ACHN (cell line): ENCODE data around the gene SACM1L.
"Not testable (repeated sequence)": the region's sequence is repeated elsewhere in the genome, so short reads cannot be mapped to it uniquely, and the experiment has no call there.

ENCODE experiments used
- DNase-seq: peaks from one replicate; pipeline ENCODE4 v3.0.0-alpha.2; 2015
- in situ Hi-C: cut with HindIII; loops from 2 replicates; pipeline ENCODE4 v1.10.0; 2017; ENCODE audit warnings: low sequenced_read_pairs, low pct_ligation_motif_present, low pct_unique_long_range_greater_than_20kb

The SACM1L gene

DNA sequence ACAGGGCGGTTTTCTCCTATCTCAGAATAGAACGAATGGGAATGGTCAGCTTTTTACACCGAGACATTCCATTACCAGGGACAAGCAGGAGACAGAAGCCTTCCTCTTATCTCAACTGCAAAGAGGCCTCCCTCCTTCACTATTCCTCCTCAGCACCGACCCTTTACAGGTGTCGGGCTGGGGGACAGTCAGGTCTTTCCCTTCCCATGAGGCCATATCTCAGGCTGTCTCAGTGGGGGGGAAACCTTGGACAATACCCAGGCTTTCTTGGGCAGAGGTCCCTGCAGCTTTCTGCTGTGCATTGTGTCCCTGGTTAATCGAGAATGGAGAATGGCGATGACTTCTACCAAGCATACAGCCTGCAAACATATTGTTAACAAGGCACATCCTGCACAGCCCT, 67.9 kb downstream of the SACM1L start:
- in situ Hi-C loops, DNase-seq: not testable (repeated sequence)

DNA sequence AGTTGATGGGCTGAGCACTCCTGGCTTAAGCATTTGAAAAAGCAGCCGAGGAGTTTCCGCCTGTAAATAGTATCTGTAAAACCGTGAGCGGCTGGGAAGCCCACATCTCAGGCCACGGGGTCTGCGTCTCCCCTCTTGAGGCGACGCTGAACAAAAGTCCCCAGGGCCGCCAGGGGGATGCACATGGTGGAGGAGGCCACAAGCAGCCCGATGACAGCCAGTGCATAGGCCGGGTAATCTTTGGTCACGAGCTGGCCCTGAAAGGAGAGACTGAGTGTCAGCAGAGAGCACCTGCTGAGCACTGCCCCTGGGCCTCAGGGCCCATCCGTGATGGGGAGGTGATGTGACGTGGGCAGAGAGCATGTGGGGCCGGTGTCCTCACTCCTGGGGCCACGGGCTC, 69.7 kb downstream of the SACM1L start:
- in situ Hi-C loops: no loop called here
- DNase-seq: no peak

DNA sequence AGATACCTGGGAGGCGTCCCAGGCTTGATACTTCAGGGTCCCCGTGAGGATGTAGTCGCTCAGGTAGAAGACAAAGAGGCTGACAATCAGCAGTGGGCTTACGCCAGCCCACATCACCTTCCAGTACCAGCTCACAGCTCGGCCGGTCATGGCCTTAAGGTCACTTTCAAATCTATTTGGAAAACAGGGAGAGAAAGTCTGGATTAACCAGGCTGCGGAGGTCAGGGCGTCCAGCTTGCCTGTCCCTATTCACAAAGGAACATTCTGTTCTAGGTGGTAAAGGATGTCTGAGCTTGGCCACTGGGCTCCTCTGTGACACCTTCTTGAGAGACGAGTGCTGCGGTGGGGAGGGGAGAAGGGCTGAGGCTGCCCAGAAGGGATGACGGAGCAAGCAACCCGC, 70.7 kb downstream of the SACM1L start:
- no peak for DNase-seq
- in situ Hi-C loops: no loop called here

DNA sequence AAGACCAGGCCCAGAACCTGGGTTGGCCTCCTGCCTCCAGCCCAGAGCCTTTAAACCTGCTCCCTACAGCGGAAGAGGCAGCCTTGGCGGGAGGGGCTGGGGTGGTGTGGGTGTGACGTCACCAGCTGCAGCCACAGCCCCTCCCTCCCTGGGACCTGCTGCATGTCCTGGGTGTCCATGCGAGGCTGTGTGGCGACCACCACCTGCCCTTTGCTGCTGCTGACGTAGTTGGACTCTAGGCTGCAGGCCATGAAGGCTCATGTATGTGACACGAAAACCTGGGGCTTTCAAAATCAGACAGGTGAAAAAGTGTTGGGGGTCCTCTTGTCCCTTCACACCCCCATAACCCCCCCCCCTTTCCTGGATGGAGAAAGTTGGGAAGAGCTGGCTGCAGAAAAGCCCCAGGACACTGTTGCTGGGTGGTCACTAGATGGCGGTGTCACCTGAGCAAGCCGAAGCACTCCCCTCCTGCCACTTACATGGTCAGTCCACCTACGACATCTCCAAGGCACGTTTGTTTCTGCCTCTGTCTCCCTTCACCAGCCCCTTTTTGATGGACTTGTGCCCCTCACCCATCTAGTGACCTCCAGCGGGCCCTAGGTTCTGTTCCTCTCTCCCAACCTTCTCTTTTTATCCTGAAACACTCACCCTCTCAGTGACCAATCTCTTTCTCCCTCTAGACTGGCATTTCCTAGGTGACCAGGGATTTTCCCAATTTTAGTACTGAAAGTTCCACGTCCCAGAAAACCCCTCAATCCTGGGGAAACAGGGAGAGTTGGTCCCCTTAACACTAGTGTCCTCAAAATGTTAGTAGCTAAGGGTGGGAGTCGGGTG, 71.9 kb downstream of the SACM1L start:
- in situ Hi-C loops: no loop called here
- peak; percentile 47 for DNase-seq

DNA sequence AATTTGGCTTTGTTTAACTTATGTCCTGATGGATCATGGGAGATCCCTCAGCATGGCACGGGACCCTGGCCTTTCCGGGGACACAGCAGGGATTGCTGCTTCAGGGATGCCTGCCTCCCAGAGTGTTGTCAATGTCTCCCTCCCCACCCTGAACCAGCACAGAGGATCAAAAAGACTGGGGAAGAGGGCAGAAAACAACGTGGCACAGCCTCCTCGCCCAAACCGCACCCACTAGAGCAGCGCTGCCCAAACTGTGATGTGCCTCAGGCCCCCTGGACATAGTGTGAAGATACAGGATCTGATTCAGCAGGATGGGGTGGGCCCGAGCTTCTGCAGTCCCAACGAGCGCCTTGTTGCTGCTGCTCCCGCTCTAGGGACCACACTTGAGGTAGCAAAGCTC, 72.6 kb downstream of the SACM1L start:
- no peak for DNase-seq
- in situ Hi-C loops: no loop called here

DNA sequence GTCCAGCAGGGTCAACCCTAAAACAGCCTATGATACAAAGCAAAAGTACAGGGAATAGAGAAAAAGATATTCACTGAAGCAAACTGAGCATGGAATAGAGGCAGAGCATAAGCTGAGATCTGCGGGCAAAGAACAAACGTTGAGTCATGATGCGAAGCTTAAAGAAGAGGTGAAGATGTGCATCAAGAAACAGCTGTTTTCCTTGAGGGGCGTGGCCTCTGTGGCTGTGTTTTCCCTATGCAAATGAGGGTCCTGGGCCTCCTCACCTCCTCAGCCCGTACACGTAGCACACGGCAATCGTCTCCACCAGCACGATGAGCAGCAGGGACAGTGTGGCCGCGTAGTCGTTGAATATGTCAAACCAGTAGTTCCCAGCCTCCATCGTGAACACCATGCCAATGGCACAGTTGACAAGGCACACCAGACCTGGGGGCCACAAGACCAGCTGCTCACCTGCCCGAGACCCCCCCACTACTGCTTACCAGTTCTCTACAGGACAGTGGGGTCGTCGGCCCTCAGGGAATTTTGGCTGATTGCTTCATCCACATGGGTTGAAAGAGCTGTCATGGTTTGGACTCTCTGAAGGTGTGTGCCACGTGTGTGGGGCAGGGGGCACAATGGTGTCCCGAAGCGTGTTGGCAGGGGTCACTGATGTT, 73.6 kb downstream of the SACM1L start:
- in situ Hi-C loops: no loop called here
- DNase-seq: no peak

DNA sequence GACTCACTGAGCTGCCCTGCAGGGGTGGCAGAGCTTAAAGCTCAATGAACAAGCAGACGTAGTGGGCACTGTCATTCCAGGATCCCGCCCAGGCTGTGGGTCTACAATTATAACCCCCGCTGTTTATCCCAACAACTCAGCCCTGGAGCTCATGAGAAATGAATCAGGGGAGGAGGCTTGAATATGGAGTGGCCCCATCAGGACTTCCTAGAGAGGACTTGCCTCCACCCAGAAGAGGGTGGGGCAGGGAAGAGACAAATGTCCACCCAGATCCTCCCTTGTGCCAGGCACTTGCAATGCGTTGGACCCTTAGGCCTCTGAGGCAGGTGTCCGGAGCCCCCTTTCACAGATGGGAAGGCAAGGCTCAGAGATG, 74.1 kb downstream of the SACM1L start:
- in situ Hi-C loops: no loop called here
- no peak for DNase-seq

DNA sequence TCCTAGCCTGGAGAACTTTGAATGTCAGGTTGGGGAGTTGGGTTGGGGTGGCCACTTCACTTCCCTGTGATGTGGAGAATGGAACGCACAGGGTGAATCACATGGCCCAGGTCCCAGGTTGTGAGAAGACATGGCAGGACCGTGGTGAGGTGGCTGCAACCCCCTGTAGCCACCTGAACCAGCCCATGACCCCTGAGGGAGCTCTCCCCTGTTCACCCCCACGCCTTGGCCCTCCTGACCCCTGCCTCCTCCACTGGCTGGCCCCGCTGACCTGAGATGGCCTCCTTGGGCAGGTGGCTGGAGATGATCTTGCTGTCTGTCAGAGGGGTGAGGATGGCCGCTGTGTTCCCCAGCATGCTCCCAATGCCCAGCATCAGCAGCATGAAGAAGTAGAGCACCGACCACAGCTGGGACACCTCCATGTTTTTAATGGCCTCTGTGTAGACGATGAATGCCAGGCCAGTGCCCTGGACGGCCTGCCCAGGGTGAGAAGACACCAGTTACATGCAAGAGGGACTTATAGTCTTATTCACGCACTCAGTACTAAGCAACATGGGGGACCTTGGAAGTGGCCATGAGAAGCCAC, 76.2 kb downstream of the SACM1L start:
- in situ Hi-C loops: no loop called here
- no peak for DNase-seq

DNA sequence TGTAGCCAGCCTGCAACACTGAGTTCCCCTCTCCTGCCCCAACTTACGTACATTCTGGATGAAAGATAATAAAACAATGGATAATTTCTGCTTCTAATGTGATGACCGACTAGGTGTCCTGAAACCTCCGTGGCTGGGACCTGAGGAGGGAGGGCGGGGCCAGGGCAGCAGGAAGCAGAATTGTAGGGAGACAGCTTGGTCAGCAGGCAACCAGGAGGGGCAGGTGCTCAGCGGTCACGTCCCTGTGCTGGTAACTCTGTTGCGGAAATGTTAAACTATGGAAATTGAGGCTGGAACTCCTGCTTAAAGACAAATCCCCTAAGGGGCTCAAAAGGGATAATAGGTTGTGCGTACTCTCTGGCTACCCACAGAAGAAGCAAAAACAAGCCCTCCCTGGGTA, 76.8 kb downstream of the SACM1L start:
- in situ Hi-C loops: no loop called here
- DNase-seq: no peak

DNA sequence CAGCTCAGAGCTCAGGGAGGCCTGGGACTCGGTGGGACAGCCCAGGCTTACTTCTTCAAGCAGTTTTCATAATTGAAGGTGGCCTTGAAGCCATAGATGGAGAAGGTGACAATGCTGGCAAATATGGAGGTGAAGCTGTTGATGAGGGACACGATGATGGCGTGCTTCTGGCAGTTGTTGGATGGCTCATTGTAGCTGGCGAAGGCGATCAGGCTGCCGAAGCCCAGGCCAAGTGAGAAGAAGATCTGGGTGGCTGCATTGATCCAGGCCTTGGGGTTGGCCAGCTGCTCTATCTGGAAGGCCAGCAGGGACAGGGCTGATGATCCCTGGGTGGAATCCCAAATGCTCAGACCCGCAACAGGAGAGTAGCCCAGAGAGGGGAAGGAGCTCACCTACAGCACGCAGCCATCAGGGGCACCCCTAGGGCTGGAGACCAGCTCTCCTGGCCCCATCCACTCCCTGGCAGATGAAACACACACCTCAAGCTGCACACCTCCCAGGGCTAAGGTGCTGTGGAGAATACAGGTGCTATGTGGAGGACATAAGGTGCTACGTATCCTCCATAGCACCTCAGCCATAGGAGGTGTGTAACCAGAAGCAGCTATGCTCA, 82.1 kb downstream of the SACM1L start:
- in situ Hi-C loops: no loop called here
- DNase-seq: no peak

DNA sequence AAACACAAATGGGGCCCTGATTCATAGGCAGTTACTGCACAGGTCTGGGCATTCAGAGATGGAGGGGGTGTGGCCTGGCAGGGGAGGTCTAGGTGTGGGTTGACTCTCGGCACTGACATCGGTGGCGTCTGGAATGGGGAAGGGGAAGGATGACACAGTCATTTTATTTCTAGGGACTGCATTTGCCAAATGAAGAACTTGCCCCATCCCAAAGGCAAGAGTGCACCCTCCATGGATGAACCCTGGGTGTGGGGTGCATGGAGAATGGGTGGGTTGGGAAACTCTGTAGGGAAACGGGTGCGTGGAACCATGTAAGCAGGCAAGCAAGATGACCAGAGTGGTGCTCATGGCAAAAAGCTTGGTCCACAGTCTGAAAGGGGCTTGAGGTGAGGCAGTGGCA, 82.6 kb downstream of the SACM1L start:
- in situ Hi-C loops: no loop called here
- no peak for DNase-seq

DNA sequence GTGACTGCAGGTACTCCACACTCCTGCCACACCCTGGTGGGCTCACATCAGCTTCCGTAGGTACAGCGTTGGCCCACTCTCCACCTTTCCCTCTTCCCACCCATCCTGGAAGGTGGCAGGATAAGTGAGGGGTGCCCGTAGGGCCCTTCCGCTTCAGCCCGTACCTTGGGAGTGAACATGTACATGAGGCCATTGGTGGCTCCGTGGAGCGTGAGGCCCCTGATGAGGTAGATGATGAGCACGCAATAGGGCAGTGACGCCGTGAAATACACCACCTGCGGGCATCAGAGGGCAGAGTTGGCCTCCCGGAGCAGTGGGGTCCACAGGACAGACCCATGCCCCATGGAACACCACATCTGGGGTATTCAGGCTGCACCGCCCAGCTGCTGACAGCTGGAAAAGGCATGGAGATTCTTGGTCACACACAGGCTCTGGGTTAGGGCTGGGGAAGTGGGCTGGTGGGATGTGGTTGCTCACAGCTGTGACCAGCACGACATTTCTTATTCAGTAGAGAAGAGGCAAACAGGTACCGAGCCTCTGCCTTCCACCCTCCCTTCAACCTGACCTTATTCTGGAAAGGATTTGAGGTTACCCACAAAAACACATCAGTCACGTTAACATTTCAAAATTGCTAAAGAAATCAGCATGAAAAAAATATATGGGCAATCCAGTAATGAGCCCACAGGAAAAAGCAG, 83.3 kb downstream of the SACM1L start:
- in situ Hi-C loops: no loop called here
- no peak for DNase-seq

DNA sequence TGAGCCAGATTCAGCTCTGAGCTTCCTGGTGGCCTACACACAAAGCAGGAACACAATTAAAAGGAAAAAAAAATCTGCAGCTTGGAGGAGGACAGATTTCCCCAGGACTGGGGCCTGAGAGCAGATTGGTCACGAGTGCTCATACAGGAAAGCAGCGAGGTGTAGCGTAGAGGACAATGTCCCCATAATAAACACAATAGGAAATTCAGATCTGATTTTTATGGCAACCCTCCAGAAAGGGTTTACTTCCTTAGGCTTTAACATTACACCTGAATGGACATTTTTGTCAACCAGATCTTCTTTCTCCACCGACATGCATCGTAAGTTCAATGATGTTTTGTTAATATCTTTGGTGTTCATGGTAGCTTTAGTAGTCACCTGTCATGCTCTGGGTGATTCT, 83.9 kb downstream of the SACM1L start:
- in situ Hi-C loops: no loop called here
- no peak for DNase-seq

DNA sequence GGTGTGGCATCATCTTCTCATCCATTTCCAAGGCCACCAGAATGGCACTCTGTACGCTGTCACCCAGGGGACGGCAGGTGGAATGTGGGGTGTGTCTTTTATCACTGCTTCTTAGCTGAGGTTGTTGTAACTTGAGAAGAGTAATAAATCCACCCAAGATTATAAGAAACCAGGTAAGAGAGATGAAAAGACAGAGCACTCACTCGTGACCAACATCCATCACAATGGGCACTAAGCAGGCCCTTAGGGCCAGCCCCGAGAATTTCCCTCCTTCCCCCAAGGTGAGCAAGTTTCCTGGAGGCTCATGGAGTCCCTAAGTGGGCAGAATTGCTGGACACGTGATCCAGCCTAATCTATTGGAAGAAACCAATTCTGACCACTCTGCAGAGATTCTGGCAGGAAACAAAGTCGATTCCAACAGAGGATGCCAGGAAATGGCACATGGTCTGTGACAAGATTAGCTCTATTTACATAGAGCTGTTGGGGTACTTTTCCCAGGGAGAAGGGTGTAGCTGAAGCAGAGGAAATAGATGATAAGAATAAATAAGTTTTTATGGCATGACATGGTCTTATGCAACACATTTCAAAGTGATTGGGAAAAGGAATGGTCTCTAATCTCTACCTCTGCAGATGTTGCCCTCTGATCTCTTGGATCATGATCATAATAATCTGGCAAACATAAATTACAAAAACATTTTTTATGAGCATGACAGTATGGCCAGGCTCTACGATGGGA, 84.7 kb downstream of the SACM1L start:
- DNase-seq: no peak
- in situ Hi-C loops: no loop called here

DNA sequence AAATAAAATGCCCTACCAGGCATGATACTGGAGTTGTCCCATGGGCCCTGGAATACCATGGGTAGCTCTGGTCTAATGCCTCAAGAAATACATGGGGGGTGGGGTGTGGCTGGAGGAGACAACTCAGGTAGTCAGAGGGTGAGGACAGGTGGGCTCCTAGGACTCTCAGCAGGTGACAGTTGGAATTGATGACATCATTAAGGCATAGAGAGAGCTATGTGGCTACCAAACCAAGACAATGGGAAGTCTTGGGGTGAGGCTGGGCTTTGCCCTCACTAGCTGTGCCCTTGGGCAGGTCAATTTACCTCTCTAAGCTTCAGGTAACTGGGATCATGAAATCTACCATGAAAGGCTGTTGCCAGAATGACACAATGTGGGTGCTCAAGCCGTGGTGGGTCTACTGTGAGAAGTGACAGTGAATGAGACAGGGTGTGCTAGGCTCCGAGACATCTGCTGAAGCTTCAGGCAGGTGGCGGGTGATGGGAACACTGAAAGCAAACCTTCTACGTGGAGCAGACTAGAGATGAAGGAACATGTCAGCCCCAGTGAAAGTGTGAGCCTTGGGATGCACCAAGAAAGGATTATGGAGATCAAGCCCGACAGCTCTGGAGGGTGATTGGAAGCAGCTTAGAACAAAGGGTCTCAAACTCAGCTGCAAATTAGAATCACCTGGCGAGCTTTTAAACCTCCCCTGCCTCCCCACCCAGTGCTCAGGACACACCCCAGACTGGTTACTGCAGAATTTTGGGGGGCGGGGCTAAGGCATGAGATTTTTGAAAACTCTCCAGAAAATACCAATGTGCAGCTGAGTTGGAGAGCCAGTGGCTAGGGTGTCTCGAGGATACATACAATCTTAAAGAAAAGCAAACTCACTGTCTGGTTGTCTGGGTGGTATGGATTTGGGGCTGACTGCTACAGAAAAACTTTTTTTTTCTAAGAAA, 85.7 kb downstream of the SACM1L start:
- in situ Hi-C loops: no loop called here
- no peak for DNase-seq

DNA sequence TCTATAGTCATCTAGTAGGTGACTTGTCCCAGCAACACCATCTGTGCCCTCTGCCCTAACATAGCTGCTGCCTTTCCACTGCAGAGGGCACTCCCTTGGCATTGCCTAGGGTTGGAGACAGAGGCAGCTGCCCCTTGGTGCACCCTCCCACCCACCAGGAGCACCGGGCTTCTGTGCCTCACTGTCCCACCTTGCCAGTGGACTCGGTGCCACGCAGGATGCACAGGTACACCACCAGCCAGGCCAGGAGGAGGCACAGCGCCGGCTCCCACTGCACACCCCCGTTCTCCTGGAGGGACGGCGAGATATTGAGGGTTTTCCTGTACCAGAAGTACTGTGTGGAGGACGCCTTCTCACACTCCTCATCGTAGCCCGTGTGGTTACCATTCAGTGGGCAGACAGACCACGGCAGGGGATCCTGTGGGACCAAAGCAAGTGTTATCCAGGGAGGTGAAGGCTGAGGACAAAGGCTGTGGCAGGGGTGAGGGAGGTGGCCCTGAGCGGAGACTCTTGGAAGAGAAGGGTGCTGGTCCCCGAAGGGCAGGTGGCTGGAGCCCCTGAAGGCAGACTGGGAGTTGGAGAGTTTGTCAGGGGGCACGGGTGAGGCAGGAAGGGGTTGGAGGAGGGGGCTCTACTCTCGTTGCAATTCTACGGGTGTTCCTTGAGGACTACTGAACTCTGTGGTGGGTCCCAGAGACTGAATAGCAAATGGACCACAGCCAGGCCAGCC, 86.5 kb downstream of the SACM1L start:
- no peak for DNase-seq
- in situ Hi-C loops: no loop called here

DNA sequence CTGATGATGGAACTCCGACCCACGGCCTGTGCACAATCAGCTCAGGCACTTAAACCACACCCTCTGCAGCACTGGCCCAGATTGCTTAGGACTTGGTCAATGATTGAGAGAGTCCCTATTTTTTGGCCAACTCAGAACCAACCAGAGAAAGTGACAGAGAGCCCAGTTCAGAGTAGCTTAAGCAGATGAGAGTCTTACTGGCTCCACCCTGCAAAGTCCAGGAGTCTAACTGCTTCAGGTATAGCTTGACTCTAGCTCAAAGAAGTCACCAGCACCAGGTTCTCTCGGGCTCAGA, 87.1 kb downstream of the SACM1L start:
- DNase-seq: no peak
- in situ Hi-C loops: no loop called here
